ENCODE measurements around the gene OR6K3.

OR6K3 gene

GRCh38 chr1:158720620-158721019, at the start of gene OR6K3:
Gene OR6K3, minus strand, starts transcription at chr1:158720720. Its CDS starts 2,605 bp downstream, at chr1:158718115.
- no peaks in the 10 kb centered on the region for H3K9me3 Mint-ChIP-seq
- H3K27me3 Mint-ChIP-seq = peaks cover 36% of the 10 kb centered on the region
- H3K36me3 Mint-ChIP-seq (ENCODE audit: low read depth) = no peaks in the 10 kb centered on the region
- H3K27ac Mint-ChIP-seq = no peak within 1 kb of the TSS
- H3K4me1 Mint-ChIP-seq (ENCODE audit: low read depth) = peaks cover 9% of the 10 kb centered on the region
- DNase-seq = no peak
- no peak within 1 kb of the TSS for H3K4me3 Mint-ChIP-seq

GRCh38 chr1:158754420-158754819, 33.9 kb upstream of the OR6K3 start, which contains the start of gene OR6K6:
Gene OR6K6, plus strand, starts transcription at chr1:158754720. Its CDS starts 168 bp downstream, at chr1:158754888.
- peaks cover 26% of the 10 kb centered on the region for H3K27me3 Mint-ChIP-seq
- H3K9me3 Mint-ChIP-seq = no peaks in the 10 kb centered on the region
- no peak within 1 kb of the TSS for H3K27ac Mint-ChIP-seq
- H3K36me3 Mint-ChIP-seq (ENCODE audit: low read depth) = no peaks in the 10 kb centered on the region
- H3K4me3 Mint-ChIP-seq = no peak within 1 kb of the TSS
- H3K4me1 Mint-ChIP-seq (ENCODE audit: low read depth) = no peaks in the 10 kb centered on the region
- no peak for DNase-seq

- no peaks in the 10 kb centered on the region for H3K9me3 Mint-ChIP-seq
- peaks cover 18% of the 10 kb centered on the region for H3K27me3 Mint-ChIP-seq
- H3K4me1 Mint-ChIP-seq (ENCODE audit: low read depth) = no peaks in the 10 kb centered on the region
- no peak overlapping the region for H3K27ac Mint-ChIP-seq
- no peak overlapping the region for H3K4me3 Mint-ChIP-seq
- no peak for DNase-seq
- H3K36me3 Mint-ChIP-seq (ENCODE audit: low read depth) = no peaks in the 10 kb centered on the region
Observed at GRCh38 chr1:158752155-158752712, 31.7 kb upstream of the OR6K3 start.

GRCh38 chr1:158735848-158736247, 15.3 kb upstream of the OR6K3 start:
- H3K4me1 Mint-ChIP-seq (ENCODE audit: low read depth) = no peaks in the 10 kb centered on the region
- H3K9me3 Mint-ChIP-seq = no peaks in the 10 kb centered on the region
- no peaks in the 10 kb centered on the region for H3K36me3 Mint-ChIP-seq (ENCODE audit: low read depth)
- no peak for DNase-seq
- no peak overlapping the region for H3K27ac Mint-ChIP-seq
- no peak overlapping the region for H3K4me3 Mint-ChIP-seq
- H3K27me3 Mint-ChIP-seq = peaks cover 13% of the 10 kb centered on the region

GRCh38 chr1:158732524-158732923, 12.0 kb upstream of the OR6K3 start:
- no peaks in the 10 kb centered on the region for H3K27me3 Mint-ChIP-seq
- H3K4me3 Mint-ChIP-seq = no peak overlapping the region
- no peak for DNase-seq
- H3K9me3 Mint-ChIP-seq = no peaks in the 10 kb centered on the region
- no peak overlapping the region for H3K27ac Mint-ChIP-seq
- no peaks in the 10 kb centered on the region for H3K4me1 Mint-ChIP-seq (ENCODE audit: low read depth)
- H3K36me3 Mint-ChIP-seq (ENCODE audit: low read depth) = no peaks in the 10 kb centered on the region

GRCh38 chr1:158731707-158732106, 11.2 kb upstream of the OR6K3 start:
- Mint-ChIP-seq H3K27ac (no peak overlapping the region), H3K4me1 (ENCODE audit: low read depth) (no peaks in the 10 kb centered on the region), H3K36me3 (ENCODE audit: low read depth) (no peaks in the 10 kb centered on the region), H3K9me3 (no peaks in the 10 kb centered on the region), H3K4me3 (no peak overlapping the region), H3K27me3 (peaks cover 3% of the 10 kb centered on the region)
- no peak for DNase-seq

GRCh38 chr1:158730453-158730852, 9.9 kb upstream of the OR6K3 start:
- no peaks in the 10 kb centered on the region for H3K4me1 Mint-ChIP-seq (ENCODE audit: low read depth)
- no peak overlapping the region for H3K4me3 Mint-ChIP-seq
- H3K36me3 Mint-ChIP-seq (ENCODE audit: low read depth) = no peaks in the 10 kb centered on the region
- H3K27me3 Mint-ChIP-seq = peaks cover 4% of the 10 kb centered on the region
- H3K9me3 Mint-ChIP-seq = no peaks in the 10 kb centered on the region
- H3K27ac Mint-ChIP-seq = no peak overlapping the region
- DNase-seq = no peak

- H3K4me3 Mint-ChIP-seq = no peak overlapping the region
- no peak overlapping the region for H3K27ac Mint-ChIP-seq
- H3K36me3 Mint-ChIP-seq (ENCODE audit: low read depth) = no peaks in the 10 kb centered on the region
- H3K9me3 Mint-ChIP-seq = no peaks in the 10 kb centered on the region
- H3K27me3 Mint-ChIP-seq = peaks cover 15% of the 10 kb centered on the region
- no peaks in the 10 kb centered on the region for H3K4me1 Mint-ChIP-seq (ENCODE audit: low read depth)
- DNase-seq = no peak
Observed at GRCh38 chr1:158728510-158729225, 8.1 kb upstream of the OR6K3 start.

- Mint-ChIP-seq H3K9me3 (no peaks in the 10 kb centered on the region), H3K4me3 (no peak overlapping the region), H3K4me1 (ENCODE audit: low read depth) (no peaks in the 10 kb centered on the region), H3K27me3 (peaks cover 27% of the 10 kb centered on the region), H3K27ac (no peak overlapping the region), H3K36me3 (ENCODE audit: low read depth) (no peaks in the 10 kb centered on the region)
- DNase-seq = no peak
Observed at GRCh38 chr1:158724442-158724841, 3.9 kb upstream of the OR6K3 start.

GRCh38 chr1:158719664-158720063, 856 bp downstream of the OR6K3 start:
- no peak overlapping the region for H3K27ac Mint-ChIP-seq
- H3K4me3 Mint-ChIP-seq = no peak overlapping the region
- H3K36me3 Mint-ChIP-seq (ENCODE audit: low read depth) = no peaks in the 10 kb centered on the region
- no peak for DNase-seq
- H3K9me3 Mint-ChIP-seq = no peaks in the 10 kb centered on the region
- H3K27me3 Mint-ChIP-seq = peaks cover 34% of the 10 kb centered on the region
- H3K4me1 Mint-ChIP-seq (ENCODE audit: low read depth) = peaks cover 9% of the 10 kb centered on the region

GRCh38 chr1:158717344-158717743, 3.2 kb downstream of the OR6K3 start:
- Mint-ChIP-seq H3K36me3 (ENCODE audit: low read depth) (no peaks in the 10 kb centered on the region), H3K4me3 (no peak overlapping the region), H3K27ac (no peak overlapping the region), H3K9me3 (no peaks in the 10 kb centered on the region), H3K27me3 (peaks cover 37% of the 10 kb centered on the region), H3K4me1 (ENCODE audit: low read depth) (peaks cover 9% of the 10 kb centered on the region)
- no peak for DNase-seq

GRCh38 chr1:158716335-158716734, 4.2 kb downstream of the OR6K3 start:
- H3K27ac Mint-ChIP-seq = no peak overlapping the region

GRCh38 chr1:158714754-158715153, 5.8 kb downstream of the OR6K3 start:
- Mint-ChIP-seq H3K9me3 (no peaks in the 10 kb centered on the region), H3K36me3 (ENCODE audit: low read depth) (no peaks in the 10 kb centered on the region), H3K4me3 (no peak overlapping the region), H3K27ac (no peak overlapping the region), H3K27me3 (peaks cover 39% of the 10 kb centered on the region), H3K4me1 (ENCODE audit: low read depth) (peaks cover 9% of the 10 kb centered on the region)
- no peak for DNase-seq

More at GRCh38 chr1:158716335-158716734, 4.2 kb downstream of the OR6K3 start:
- no peaks in the 10 kb centered on the region for H3K9me3 Mint-ChIP-seq
- no peak for DNase-seq
- H3K27me3 Mint-ChIP-seq = peaks cover 43% of the 10 kb centered on the region
- peaks cover 9% of the 10 kb centered on the region for H3K4me1 Mint-ChIP-seq (ENCODE audit: low read depth)
- H3K4me3 Mint-ChIP-seq = no peak overlapping the region
- H3K36me3 Mint-ChIP-seq (ENCODE audit: low read depth) = no peaks in the 10 kb centered on the region

- Mint-ChIP-seq H3K27ac (no peak overlapping the region), H3K9me3 (no peaks in the 10 kb centered on the region), H3K27me3 (peaks cover 27% of the 10 kb centered on the region), H3K4me1 (ENCODE audit: low read depth) (no peaks in the 10 kb centered on the region), H3K36me3 (ENCODE audit: low read depth) (no peaks in the 10 kb centered on the region), H3K4me3 (no peak overlapping the region)
- DNase-seq = no peak
Observed at GRCh38 chr1:158711098-158711497, 9.4 kb downstream of the OR6K3 start.

- H3K27me3 Mint-ChIP-seq = peaks cover 3% of the 10 kb centered on the region
- H3K9me3 Mint-ChIP-seq = no peaks in the 10 kb centered on the region
- no peak overlapping the region for H3K4me3 Mint-ChIP-seq
- DNase-seq = no peak
- H3K36me3 Mint-ChIP-seq (ENCODE audit: low read depth) = no peaks in the 10 kb centered on the region
- no peak overlapping the region for H3K27ac Mint-ChIP-seq
- no peaks in the 10 kb centered on the region for H3K4me1 Mint-ChIP-seq (ENCODE audit: low read depth)
Observed at GRCh38 chr1:158706096-158706495, 14.4 kb downstream of the OR6K3 start.

Data from activated T-cell treated with anti-CD3 and anti-CD28 coated beads, Interleukin-2, amount 50 U/mL, for 24 hours (primary cell).